H1 (cell line): ENCODE results near the gene TP53I3. TPM values are rescaled to one million over a fixed set of nuclear protein-coding genes. Genes with fewer than 3 reads are reported as not detected.

Experiments used
- CTCF ChIA-PET: fragments of 300-600 bp; sonication (Branson Sonifier 250); formaldehyde crosslinking; loops from one replicate; lab custom pipeline; 2021; ENCODE audit not compliant: partially characterized antibody; lab: Charles Lee
- POLR2A ChIA-PET: fragments of 300-600 bp; sonication (Branson Sonifier 250); formaldehyde crosslinking; loops from one replicate; lab custom pipeline; 2021; ENCODE audit warnings: inconsistent platforms; ENCODE audit not compliant: partially characterized antibody; lab: Charles Lee
- DNase-seq, 2 experiments: peaks; one replicate each; pipeline versions ENCODE4 v3.0.0 to v3.0.0-alpha.2; 2010 to 2022; ENCODE audit warnings: low spot score in 2 of 2, low read depth in 1 of 2, mixed read lengths in 1 of 2
- FAIRE-seq: peaks from 2 replicates; lab custom pipeline; 2011; peaks lifted over from hg19 to GRCh38; lab: Jason Lieb, UNC
- H2AFZ ChIP-seq: 2 replicates; pipeline ENCODE4 v1.8.1; 2012; ENCODE audit warnings: low read length, inconsistent platforms
- H2AK5ac ChIP-seq: 2 replicates; pipeline ENCODE4 v1.6.1; 2013; ENCODE audit warnings: low read depth, low read length
- H2BK120ac ChIP-seq: replicated peaks from 2 replicates; pipeline ENCODE3; 2013; ENCODE audit warnings: low read depth, low read length, inconsistent platforms
- H2BK12ac ChIP-seq: 2 replicates; pipeline ENCODE4 v1.6.1; 2013; ENCODE audit warnings: low read depth, low read length
- H2BK15ac ChIP-seq: 2 replicates; pipeline ENCODE4 v1.6.1; 2013; ENCODE audit warnings: low read length
- H2BK20ac ChIP-seq: 2 replicates; pipeline ENCODE4 v1.6.1; 2013; ENCODE audit warnings: low read length
- H2BK5ac ChIP-seq: 2 replicates; pipeline ENCODE4 v1.6.1; 2013; ENCODE audit warnings: low read depth, low read length
- H3K14ac ChIP-seq: 2 replicates; pipeline ENCODE4 v1.6.1; 2013; ENCODE audit warnings: inconsistent platforms; ENCODE audit not compliant: insufficient read length
- H3K18ac ChIP-seq: 2 replicates; pipeline ENCODE4 v1.6.1; 2013; ENCODE audit warnings: low read length; ENCODE audit errors: extremely low read depth
- H3K23ac ChIP-seq: 2 replicates; pipeline ENCODE4 v1.6.1; 2013; ENCODE audit warnings: inconsistent platforms; ENCODE audit not compliant: insufficient read length
- H3K23me2 ChIP-seq: 2 replicates; pipeline ENCODE4 v1.6.1; 2013; ENCODE audit warnings: low read depth, low read length
- H3K27ac ChIP-seq: 2 replicates; pipeline ENCODE4 v1.6.1; 2011; ENCODE audit warnings: low read depth, low read length, inconsistent platforms
- H3K27me3 ChIP-seq, 4 experiments: replicated peaks in 1 of 4; 1 replicate in 1 of 4; 2 replicates in 3 of 4; pipeline versions ENCODE4 v1.6.1 to v1.8.1; 2011 to 2013; ENCODE audit warnings: low read length in 3 of 4, mild to moderate bottlenecking in 3 of 4, inconsistent platforms in 2 of 4, mixed read lengths in 2 of 4, moderate library complexity in 1 of 4; ENCODE audit not compliant: control insufficient read depth in 3 of 4, insufficient read depth in 3 of 4; ENCODE audit errors: extremely low read depth in 1 of 4
- H3K36me3 ChIP-seq, 4 experiments: 2 replicates each; pipeline versions ENCODE4 v1.6.1 to v1.8.1; 2011 to 2013; ENCODE audit warnings: mild to moderate bottlenecking in 4 of 4, low read length in 3 of 4, moderate library complexity in 2 of 4, control low read depth in 1 of 4, inconsistent platforms in 1 of 4; ENCODE audit not compliant: insufficient read depth in 4 of 4, control insufficient read depth in 2 of 4
- H3K4ac ChIP-seq: replicated peaks from 2 replicates; pipeline ENCODE3; 2013; ENCODE audit warnings: low read length, low read depth, mixed read lengths, inconsistent platforms; ENCODE audit not compliant: insufficient read length
- H3K4me1 ChIP-seq, 4 experiments: replicated peaks in 1 of 4; 1 replicate in 1 of 4; 2 replicates in 3 of 4; pipeline versions ENCODE4 v1.6.1 to v1.8.1; 2011 to 2013; ENCODE audit warnings: low read length in 3 of 4, inconsistent platforms in 2 of 4, mixed read lengths in 1 of 4; ENCODE audit not compliant: insufficient read depth in 4 of 4, control insufficient read depth in 3 of 4
- H3K4me2 ChIP-seq, 2 experiments: 2 replicates each; pipeline versions ENCODE4 v1.6.1 to v1.8.1; 2011 to 2013; ENCODE audit warnings: low read depth in 2 of 2, low read length in 2 of 2, control low read depth in 1 of 2, inconsistent platforms in 1 of 2, mild to moderate bottlenecking in 1 of 2; ENCODE audit not compliant: insufficient read depth in 1 of 2
- H3K4me3 ChIP-seq, 4 experiments: fragments of 200-600, 300-600 bp in 1 of 4; sonication (generic), shearing (Covaris generic), sonication (Bioruptor Twin) in 1 of 4; 2 replicates each; pipeline versions ENCODE4 v1.5.1 to v1.8.1; 2011 to 2016; ENCODE audit warnings: low read length in 4 of 4, low read depth in 3 of 4, control low read depth in 2 of 4, inconsistent platforms in 2 of 4, mild to moderate bottlenecking in 2 of 4, mixed read lengths in 1 of 4, moderate library complexity in 1 of 4; ENCODE audit not compliant: insufficient read depth in 2 of 4; ENCODE audit errors: extremely low read depth in 1 of 4
- H3K56ac ChIP-seq: replicated peaks from 2 replicates; pipeline ENCODE3; 2013; ENCODE audit warnings: low read depth, mild to moderate bottlenecking, mixed read lengths, low read length, inconsistent platforms; ENCODE audit not compliant: insufficient read length
- H3K79me1 ChIP-seq: 2 replicates; pipeline ENCODE4 v1.6.1; 2013; ENCODE audit warnings: low read depth, low read length, control low read depth
- H3K79me2 ChIP-seq, 2 experiments: 2 replicates each; pipeline versions ENCODE4 v1.6.1 to v1.8.1; 2012 to 2013; ENCODE audit warnings: low read length in 2 of 2, mild to moderate bottlenecking in 2 of 2, inconsistent platforms in 1 of 2; ENCODE audit not compliant: insufficient read depth in 2 of 2, control insufficient read depth in 1 of 2
- H3K9ac ChIP-seq, 4 experiments: replicated peaks in 1 of 4; 1 replicate in 1 of 4; 2 replicates in 3 of 4; pipeline versions ENCODE4 v1.6.1 to v1.8.1; 2011 to 2013; ENCODE audit warnings: low read depth in 3 of 4, low read length in 3 of 4, control low read depth in 2 of 4, mild to moderate bottlenecking in 2 of 4, moderate library complexity in 2 of 4, inconsistent platforms in 1 of 4; ENCODE audit errors: extremely low read depth in 1 of 4
- H3K9me3 ChIP-seq, 2 experiments: 2 replicates each; pipeline versions ENCODE4 v1.6.1 to v1.8.1; 2012 to 2013; ENCODE audit warnings: mild to moderate bottlenecking in 2 of 2, moderate library complexity in 2 of 2, control low read depth in 1 of 2, inconsistent platforms in 1 of 2, low read depth in 1 of 2, low read length in 1 of 2, mixed read lengths in 1 of 2; ENCODE audit not compliant: insufficient read depth in 2 of 2
- H4K20me1 ChIP-seq, 2 experiments: replicated peaks in 1 of 2; 2 replicates each; pipeline versions ENCODE3 to v1.8.1; 2011 to 2013; ENCODE audit warnings: inconsistent platforms in 2 of 2, low read length in 2 of 2, mild to moderate bottlenecking in 1 of 2; ENCODE audit not compliant: insufficient read depth in 2 of 2, control insufficient read depth in 1 of 2
- H4K5ac ChIP-seq: 2 replicates; pipeline ENCODE4 v1.6.1; 2013; ENCODE audit warnings: low read length, low read depth, mixed read lengths, inconsistent platforms; ENCODE audit not compliant: insufficient read length
- H4K8ac ChIP-seq: 2 replicates; pipeline ENCODE4 v1.8.0; 2013; ENCODE audit warnings: mild to moderate bottlenecking, moderate library complexity, low read length, inconsistent platforms; ENCODE audit not compliant: insufficient read depth; ENCODE audit errors: extremely low read depth
- H4K91ac ChIP-seq: replicated peaks from 2 replicates; pipeline ENCODE3; 2013; ENCODE audit warnings: low read length, mixed read lengths, inconsistent platforms; ENCODE audit not compliant: insufficient read length
- CBX5 ChIP-seq: fragments of 300-800, 300-1000 bp; sonication (generic); IDR thresholded peaks from 2 replicates; pipeline ENCODE4 v1.7.1; 2016; ENCODE audit warnings: antibody characterized with exemption, low read length, low read depth
- CBX8 ChIP-seq: fragments of 300-800, 300-1000 bp; sonication (generic); IDR thresholded peaks from 2 replicates; pipeline ENCODE4 v1.7.1; 2016; ENCODE audit warnings: low read depth, low read length, borderline replicate concordance
- GABPA ChIP-seq: IDR thresholded peaks from 2 replicates; pipeline ENCODE4 v1.6.1; 2011; ENCODE audit warnings: mild to moderate bottlenecking, low read length, moderate library complexity, borderline replicate concordance; ENCODE audit not compliant: insufficient read depth
- JUND ChIP-seq: IDR thresholded peaks from 2 replicates; pipeline ENCODE4 v1.6.1; 2011; ENCODE audit warnings: mild to moderate bottlenecking, improper control_type of control experiment, low read length
- KDM4A ChIP-seq: IDR thresholded peaks from one replicate; pipeline ENCODE4 v1.7.1; 2012; ENCODE audit warnings: low read depth, mild to moderate bottlenecking, moderate library complexity, low read length, inconsistent platforms; ENCODE audit not compliant: severe bottlenecking
- NANOG ChIP-seq: IDR thresholded peaks from 2 replicates; pipeline ENCODE4 v1.6.1; 2011; ENCODE audit warnings: low read length, low read depth, mild to moderate bottlenecking, inconsistent platforms; ENCODE audit not compliant: insufficient read depth, poor library complexity, severe bottlenecking
- NRF1 ChIP-seq: IDR thresholded peaks from 2 replicates; pipeline ENCODE4 v1.6.1; 2011; ENCODE audit warnings: mild to moderate bottlenecking, low read depth, low read length, improper control_type of control experiment
- PHF8 ChIP-seq: fragments of 200-600 bp; sonication (generic); conservative IDR thresholded peaks from 2 replicates; pipeline ENCODE4 v1.7.1; 2012; ENCODE audit warnings: low read depth, mild to moderate bottlenecking, inconsistent platforms, low read length, moderate library complexity
- SP1 ChIP-seq: IDR thresholded peaks from 2 replicates; pipeline ENCODE4 v1.6.1; 2011; ENCODE audit warnings: low read depth, low read length
- SP4 ChIP-seq: IDR thresholded peaks from 2 replicates; pipeline ENCODE4 v1.6.1; 2012; ENCODE audit warnings: low read length, inconsistent platforms
- SUZ12 ChIP-seq: fragments of 200-600 bp; sonication (generic); IDR thresholded peaks from 2 replicates; pipeline ENCODE4 v1.6.1; 2012; ENCODE audit warnings: mild to moderate bottlenecking, inconsistent platforms, low read length, moderate library complexity, mixed read lengths
- WGBS, 2 experiments: shearing (Covaris generic) in 1 of 2; methylation state at CpG; one replicate each; pipeline versions ENCODE4 v1.1.6 to v1.1.7; 2013 to 2015; ENCODE audit warnings: low lambda C conversion rate in 2 of 2, mixed read lengths in 2 of 2, inconsistent platforms in 1 of 2, low coverage in 1 of 2, missing lambda C conversion rate in 1 of 2; ENCODE audit not compliant: insufficient replicate concordance in 2 of 2, insufficient coverage in 1 of 2, insufficient read length in 1 of 2; ENCODE audit errors: extremely low coverage in 1 of 2, missing lambda C conversion rate in 1 of 2; 5-methylcytosine and 5-hydroxymethylcytosine counted together
- polyA plus RNA-seq, 7 experiments: library from polyadenylated mRNA; depleted of rRNA in 3 of 7; stranded (reverse) in 5 of 7; unstranded in 2 of 7; fragments of >200 nt in 5 of 7; fragments of 200-250 nt in 2 of 7; gene quantifications; 1 replicate in 5 of 7; 2 replicates in 1 of 7; 4 replicates in 1 of 7; pipeline versions ENCODE4 v1.2.1 to v1.2.3, GENCODE V29; 2011 to 2013; ENCODE audit warnings: missing spikeins in 2 of 7, mixed read lengths in 2 of 7
- total RNA-seq: library from RNA; stranded (reverse); fragmentation: NEBNext Ultra II Directional; extraction: Animal tissue kit (Norgen Biotek cat#: 25700); gene quantifications from 2 replicates; pipeline ENCODE4 v1.2.1, GENCODE V29; 2021

Gene TP53I3
- total and polyA plus RNA-seq, 2 of the 8 experiments (the other 6 are each of a cell fraction or from before 2014, with no cell fraction given) = 29.4 to 34.5 TPM

- H4K91ac ChIP-seq = no peak overlapping the region
- FAIRE-seq = no peak
- no peak for DNase-seq
- ChIA-PET POLR2A (interaction anchor here (0.7 to 1.8 kb wide), 5 partner anchors 14 to 294 kb away, joined by 3 to 5 read pairs (median 4); no protein-coding TSS in a partner anchor), CTCF (interaction anchor here (0.8 to 3.9 kb wide), 3 partner anchors 8 to 31 kb away, joined by 3 to 27 read pairs (median 4); partner anchors contain the start of gene TP53I3)
- no peak overlapping the region for H3K4ac ChIP-seq
- no peak overlapping the region for H2BK5ac ChIP-seq
- H3K18ac ChIP-seq = no peak overlapping the region
- H3K27ac ChIP-seq = no peak overlapping the region
- no peak overlapping the region for H2AFZ ChIP-seq
- no peak overlapping the region for H2AK5ac ChIP-seq
- H2BK120ac ChIP-seq = no peak overlapping the region
- no peak overlapping the region for H2BK20ac ChIP-seq
- no peak overlapping the region for H3K4me3 ChIP-seq
- H3K23me2 ChIP-seq = peaks cover 4% of the 10 kb centered on the region; the same call in 1 of the 2 replicates
- 100% methylated on average over 1 of the region's 1 CpG; no CpG with 5 or more reads in 1 of the 2 experiments for WGBS, 2 experiments
- H4K20me1 ChIP-seq = peaks cover 2 to 4% of the 10 kb centered on the region in 2 experiments
- H3K9me3 ChIP-seq = no peaks in the 10 kb centered on the region
- H3K4me1 ChIP-seq = peaks cover 0 to 8% (median 4%) of the 10 kb centered on the region in 4 experiments; a peak in 4 of 7 replicates
- no peak overlapping the region for H4K8ac ChIP-seq
- peaks cover 0 to 8% (median 0%) of the 10 kb centered on the region in 4 experiments; a peak in 1 of 8 replicates for H3K36me3 ChIP-seq
- no peak overlapping the region for H2BK15ac ChIP-seq
- H3K79me1 ChIP-seq = no peaks in the 10 kb centered on the region
- no peak overlapping the region for H3K56ac ChIP-seq
- H3K9ac ChIP-seq = no peak overlapping the region
- no peak overlapping the region for H3K23ac ChIP-seq
- H3K14ac ChIP-seq = no peak overlapping the region
- H3K4me2 ChIP-seq = no peak overlapping the region
- H4K5ac ChIP-seq = no peak overlapping the region
- no peak overlapping the region for H2BK12ac ChIP-seq
- no peaks in the 10 kb centered on the region for H3K27me3 ChIP-seq
- H3K79me2 ChIP-seq = 0 out of 4 replicates have a peak, but pooled peaks cover 0 to 6% of the 10 kb centered on the region in 2 experiments
- no peak for TF ChIP-seq CBX5
- TF ChIP-seq PHF8 = no peak
- TF ChIP-seq GABPA = no peak
- TF ChIP-seq KDM4A = no peak
- TF ChIP-seq NANOG = no peak
- TF ChIP-seq SUZ12 = no peak
- TF ChIP-seq NRF1 = no peak
- no peak for TF ChIP-seq JUND
- TF ChIP-seq SP1 = no peak
- TF ChIP-seq CBX8 = no peak
- TF ChIP-seq SP4 = no peak
Measured at GRCh38 chr2:24052951-24053350, 31.7 kb downstream of the TP53I3 start.
